Glomerular visceral epithelial cell (primary cell): ENCODE results near the gene ARRB1.
A peak's percentile ranks its signal among the peaks of the same experiment; 100 is the strongest.

Experiments used
- DNase-seq: peaks from one replicate; pipeline ENCODE4 v3.0.0-alpha.2; 2016; ENCODE audit errors: extremely low spot score

The ARRB1 gene

GRCh38 chr11:75301601-75302345 lies 49.7 kb downstream of the ARRB1 start:
- no peak for DNase-seq

GRCh38 chr11:75301131-75301530 lies 50.3 kb downstream of the ARRB1 start:
- DNase-seq, result no peak

GRCh38 chr11:75298976-75299260 lies 52.5 kb downstream of the ARRB1 start:
- DNase-seq, result no peak

GRCh38 chr11:75298191-75298975 lies 53.1 kb downstream of the ARRB1 start:
- DNase-seq, result no peak

DNA sequence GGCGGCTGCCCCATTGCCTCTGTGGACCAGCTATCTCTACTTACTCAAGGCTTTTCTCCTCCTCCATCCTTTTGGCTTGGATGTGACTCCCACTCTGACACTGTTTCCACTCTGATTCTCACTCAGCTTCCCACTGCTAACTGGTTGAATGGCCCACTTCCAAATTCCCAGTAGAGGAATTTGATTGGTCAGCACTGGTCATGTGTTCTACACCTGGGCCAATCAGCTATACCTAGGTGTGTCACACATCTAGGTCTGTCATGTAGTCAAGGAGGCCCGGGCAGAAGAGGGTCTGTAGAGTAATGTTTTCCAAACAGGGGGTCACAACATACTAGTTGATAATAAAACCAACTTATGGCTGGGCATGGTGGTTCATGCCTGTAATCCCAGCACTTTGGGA lies 57.6 kb downstream of the ARRB1 start:
- DNase-seq, result no peak

DNA sequence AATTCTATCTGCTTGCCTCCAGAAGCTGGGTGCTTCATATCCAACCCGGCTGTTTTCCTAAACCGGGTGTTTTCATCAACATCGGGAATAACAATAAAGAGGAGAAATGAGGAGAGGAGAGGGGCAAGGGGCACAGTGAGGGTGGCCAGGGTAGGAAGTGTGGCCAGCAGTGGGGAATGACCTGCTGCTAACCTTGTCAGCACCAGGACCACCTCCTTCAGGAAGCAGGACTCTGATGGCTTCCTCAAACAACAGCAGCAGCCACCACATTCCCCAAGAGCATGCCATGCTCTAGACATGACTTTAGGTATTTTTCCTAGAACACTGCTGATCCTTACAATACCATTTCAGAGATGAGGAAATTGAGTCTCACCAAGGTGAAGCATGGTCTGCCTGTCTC lies 58.5 kb downstream of the ARRB1 start:
- no peak for DNase-seq

DNA sequence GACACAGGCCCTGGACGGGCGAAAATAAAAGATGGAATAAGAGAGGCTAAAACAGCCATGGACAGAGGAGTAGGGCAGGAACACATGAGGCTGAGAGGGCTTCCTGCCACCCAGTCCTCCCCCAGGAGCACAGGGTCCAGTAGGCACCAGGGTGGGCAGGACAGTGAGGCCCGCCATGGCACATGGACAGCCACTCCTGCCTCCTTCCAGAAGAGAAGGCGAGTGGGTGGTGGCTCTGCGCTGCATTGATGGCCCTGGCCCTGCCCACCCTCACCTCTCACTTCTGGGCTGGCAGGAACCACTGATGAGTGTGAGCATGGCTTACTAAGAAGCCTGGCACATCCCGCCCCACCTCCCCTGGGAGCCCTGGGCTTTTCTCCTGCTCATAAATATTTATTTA lies 59.7 kb downstream of the ARRB1 start:
- no peak for DNase-seq

- DNase-seq, result no peak
Measured at GRCh38 chr11:75289919-75290318, 61.5 kb downstream of the ARRB1 start.

GRCh38 chr11:75289511-75289760 lies 62.0 kb downstream of the ARRB1 start:
- DNase-seq, result no peak

DNA sequence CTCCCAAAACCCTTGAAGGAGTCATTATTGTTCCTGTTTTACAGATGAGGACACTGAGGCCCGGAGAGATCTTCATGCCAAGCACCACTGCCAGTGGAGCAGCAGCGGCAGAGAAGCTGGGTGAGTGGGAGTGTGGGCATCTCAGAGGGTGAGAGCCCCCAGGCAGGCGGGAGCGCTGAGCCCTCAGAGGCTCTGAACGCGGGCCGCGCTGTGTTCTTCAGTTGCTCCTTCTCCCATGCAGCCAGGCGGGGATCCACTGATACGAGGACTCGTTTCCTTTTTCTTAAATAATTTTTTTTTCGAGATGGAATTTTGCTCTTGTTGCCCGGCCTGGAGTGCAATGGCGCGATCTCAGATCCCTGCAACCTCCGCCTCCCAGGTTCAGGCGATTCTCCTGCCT lies 63.9 kb downstream of the ARRB1 start:
- no peak for DNase-seq

DNA sequence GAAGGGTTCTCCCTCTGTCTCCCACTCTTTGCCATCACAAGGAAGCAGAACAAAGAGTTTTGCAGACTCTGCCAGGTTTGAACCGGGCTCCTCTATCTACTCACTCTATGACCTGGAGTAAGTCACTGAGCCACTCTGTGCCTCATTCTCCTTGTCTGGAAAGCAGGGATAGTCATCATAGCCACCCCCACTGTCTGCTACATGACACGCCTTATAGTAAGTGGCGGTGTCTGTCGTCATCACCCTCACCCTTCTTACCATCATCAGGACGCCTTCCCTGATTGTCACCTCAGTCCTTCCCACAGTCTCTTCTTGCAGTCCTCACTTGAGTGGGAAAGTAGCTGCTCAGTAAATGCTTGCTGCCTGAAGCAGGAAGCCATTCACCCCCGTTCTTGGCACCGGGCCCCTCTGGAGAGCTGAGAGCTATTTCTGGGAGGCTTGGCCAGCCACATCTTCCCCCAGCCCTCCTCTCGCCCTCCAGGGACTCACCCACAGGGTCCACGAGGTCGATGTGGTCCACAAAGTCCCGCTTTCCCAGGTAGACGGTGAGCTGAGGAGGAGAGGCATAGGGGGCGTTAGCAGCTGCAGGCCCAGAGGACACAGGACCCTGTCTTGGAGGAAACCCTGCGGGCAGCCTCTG lies 64.5 kb downstream of the ARRB1 start:
- no peak for DNase-seq

DNA sequence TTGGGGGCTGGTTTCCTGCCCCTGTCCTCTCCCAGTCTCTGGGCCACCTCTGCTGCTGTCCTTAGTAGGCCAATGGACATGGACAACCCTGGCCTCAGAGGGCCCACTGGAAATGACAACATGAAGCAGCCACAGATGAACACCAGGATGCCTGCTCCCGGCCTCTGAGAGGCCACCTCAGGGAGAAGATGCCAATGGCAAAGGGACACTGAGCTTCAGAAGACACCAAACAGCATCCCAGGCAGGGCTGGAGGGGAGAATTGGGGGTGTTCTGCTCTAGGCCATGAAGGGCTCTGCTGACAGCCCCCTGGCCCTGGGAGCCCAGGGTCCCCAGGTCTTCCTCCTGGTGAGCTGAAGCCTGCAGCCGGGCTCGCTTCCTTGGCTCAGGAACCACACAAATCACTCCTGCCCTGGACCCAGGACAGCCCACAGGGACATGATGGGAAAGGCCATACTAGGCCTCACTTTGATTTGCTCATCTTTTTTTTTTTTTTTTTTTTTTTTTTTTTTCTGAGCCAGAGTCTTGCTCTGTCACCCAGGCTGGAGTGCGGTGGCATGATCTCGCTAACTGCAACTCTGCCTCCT lies 65.6 kb downstream of the ARRB1 start:
- no peak for DNase-seq

DNA sequence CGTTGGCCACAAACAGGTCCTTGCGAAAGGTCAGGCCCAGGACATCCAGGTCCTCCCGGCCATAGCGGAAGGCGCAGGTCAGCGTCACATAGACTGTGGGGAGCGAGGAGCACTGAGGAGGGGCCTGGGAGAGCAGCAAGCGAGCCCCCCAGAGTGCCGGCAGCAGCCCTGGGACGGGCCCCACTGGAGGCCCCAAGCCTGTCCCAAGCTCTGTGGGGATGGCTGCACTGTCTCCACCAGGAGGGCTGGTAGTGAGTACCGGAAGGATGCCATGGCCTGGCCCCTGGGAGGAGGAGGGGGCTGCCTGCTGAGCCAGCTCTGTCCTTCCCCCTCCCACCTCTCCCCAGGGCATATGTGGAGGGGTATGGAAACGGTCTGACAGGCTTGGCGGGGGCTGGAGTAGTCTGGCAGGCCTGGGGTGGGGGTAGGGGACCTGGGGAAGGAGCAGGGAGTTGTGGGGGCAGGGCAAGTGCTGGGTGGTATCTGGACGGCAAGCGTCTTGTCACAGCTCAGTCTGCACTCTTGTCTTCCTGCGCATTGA lies 68.0 kb downstream of the ARRB1 start:
- DNase-seq, result no peak

DNA sequence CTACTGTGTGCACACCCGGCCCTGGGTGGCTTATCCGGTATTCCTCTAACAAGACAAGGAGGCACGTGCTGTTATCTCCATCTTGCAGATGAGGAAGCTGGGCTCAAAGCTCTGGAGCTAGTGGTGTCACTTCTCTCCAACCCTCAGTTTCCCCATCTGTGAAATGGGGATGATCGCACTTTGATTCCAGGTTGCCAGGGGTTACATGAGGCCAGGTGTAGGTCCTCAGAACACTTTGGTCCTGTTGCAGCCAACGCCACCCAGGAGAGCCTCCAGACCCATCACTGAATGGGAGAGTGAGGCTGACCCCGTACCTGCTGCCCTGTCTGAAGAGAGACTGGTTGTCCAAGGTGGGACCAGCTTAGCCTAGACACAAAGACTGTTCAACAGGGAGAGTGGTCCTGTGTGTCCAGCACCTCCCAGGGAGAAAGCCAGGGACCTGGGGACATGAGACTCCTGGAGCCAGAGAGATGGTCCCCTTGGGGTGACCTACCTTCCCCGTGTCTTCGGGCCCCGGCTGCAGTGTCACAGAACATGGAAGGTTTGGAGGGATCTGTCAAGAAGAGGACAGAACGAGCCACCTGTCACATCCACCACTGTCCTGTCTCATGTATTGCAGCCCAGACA lies 69.9 kb downstream of the ARRB1 start:
- no peak for DNase-seq

GRCh38 chr11:75280770-75281468 lies 70.5 kb downstream of the ARRB1 start:
- DNase-seq, result no peak

GRCh38 chr11:75280227-75280701 lies 71.2 kb downstream of the ARRB1 start:
- peak; percentile 72 for DNase-seq

DNA sequence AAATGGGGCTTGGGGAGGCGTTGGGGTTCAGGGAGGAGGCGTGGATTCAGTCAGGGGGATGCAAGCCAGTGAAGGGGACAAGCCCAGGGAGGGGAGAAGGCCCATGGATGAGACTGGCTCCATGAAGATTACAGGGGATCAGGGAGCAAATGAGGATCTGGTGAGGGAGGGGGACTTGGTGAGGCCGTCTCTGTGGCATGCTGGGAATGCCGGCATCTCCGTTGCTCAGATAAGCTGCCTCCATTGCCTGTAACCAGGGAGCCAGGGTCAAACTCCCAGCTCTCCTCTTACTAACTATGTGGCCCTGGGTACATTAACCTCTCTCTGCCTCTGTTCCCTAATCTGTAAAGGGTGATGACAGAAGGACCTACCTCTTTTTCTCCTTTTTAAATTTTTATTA lies 72.2 kb downstream of the ARRB1 start:
- no peak for DNase-seq

DNA sequence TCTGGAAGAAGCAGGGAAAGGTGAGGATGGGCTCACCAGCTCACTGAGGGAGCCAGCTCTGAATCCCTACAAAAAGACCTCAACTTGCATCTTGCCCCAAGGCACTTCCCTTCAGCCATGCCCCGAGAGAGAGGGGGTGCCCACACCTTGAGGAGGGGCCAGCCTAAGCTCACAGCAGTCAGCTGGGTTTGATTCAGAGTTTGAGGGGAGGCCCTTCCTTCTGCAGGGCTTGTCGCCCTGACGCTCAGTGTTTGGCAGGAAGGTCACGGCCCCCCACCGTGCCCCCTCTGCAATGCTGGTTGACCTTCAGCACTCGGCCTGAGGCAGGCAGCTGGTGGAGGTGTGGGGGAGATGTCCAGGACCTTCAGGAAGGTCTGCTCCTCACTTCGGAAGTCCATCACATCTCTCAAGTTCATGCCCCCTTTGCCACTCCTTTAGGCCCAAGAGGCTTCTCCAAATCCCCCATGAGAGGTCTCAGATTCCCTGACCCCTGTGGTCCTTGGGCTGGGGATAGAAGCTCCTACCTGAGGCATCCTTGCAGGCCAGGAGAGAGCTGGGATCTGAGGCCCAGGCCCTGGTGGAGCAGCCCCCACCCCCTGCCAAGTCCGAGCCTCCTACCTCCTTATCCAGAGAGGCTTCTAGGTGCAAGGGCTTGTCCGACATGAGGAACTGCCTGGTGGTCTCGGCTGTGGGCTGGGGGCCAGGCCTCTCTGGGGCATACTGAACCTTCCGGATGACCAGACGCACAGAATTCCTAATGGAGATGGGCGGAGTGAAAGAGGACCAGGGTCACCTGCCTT lies 73.3 kb downstream of the ARRB1 start:
- DNase-seq, result no peak

DNA sequence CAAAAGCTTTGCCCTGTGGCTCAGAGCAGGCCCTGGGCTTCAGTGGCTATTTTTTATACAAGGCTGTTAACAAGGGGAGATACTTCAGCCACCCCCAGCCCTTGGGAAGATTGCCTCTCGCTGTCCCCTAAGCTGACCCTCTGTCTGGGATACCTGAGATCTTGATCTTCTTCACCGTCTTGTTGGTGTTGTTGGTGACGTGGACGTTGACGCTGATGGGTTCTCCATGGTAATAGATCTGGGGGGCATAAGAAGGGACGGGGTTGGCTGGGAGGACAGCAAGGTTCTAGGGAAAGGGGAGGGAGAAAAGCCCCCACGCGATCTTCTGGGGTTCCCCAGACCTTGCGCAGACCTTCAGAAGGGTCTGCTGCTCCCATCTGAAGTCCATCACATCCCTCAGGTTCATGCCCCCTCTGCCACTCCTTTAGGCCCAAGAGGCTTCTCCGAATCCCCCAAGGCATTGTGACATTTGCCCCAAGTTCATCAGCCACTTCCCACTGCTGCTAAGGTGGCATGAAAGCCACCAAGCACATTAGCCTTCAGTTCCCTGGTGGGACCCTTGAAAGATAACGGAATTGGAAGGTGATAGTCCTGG lies 74.2 kb downstream of the ARRB1 start:
- DNase-seq, result no peak

GRCh38 chr11:75276686-75277085 lies 74.8 kb downstream of the ARRB1 start:
- no peak for DNase-seq
